ENCODE data around the gene VAV1. TPM values are rescaled to one million over a fixed set of nuclear protein-coding genes. Genes with fewer than 3 reads are reported as not detected.

The VAV1 gene
- total RNA-seq, 6 experiments from 2014 or later = not detected

DNA sequence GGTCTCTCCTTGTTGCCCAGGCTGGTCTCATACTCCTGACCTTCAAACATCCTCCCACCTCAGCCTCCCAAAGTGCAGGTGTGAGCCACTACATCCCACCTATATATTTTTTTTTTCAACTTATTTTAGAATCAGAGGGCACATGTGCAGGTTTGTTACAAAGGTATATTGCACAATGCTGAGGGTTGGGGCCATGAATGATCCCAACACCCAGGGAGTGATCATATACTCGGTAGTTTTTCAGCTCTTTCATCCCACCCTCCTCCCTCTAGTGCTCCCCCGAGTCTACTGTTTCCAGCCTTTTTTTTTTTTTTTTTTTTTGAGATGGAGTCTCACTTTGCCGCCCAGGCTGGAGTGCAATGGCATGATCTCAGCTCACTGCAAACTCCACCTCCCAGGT lies 76.5 kb downstream of the VAV1 start:
- H3K4me1 Mint-ChIP-seq (ENCODE audit: low read depth) = no peaks in the 10 kb centered on the region
- no peak for DNase-seq
- peaks cover 5% of the 10 kb centered on the region; the same call in 1 of the 2 replicates for H3K27me3 Mint-ChIP-seq (ENCODE audit: insufficient read depth)
- no peaks in the 10 kb centered on the region for H3K36me3 Mint-ChIP-seq (ENCODE audit: low read depth)
- TF ChIP-seq, protein P1, sequence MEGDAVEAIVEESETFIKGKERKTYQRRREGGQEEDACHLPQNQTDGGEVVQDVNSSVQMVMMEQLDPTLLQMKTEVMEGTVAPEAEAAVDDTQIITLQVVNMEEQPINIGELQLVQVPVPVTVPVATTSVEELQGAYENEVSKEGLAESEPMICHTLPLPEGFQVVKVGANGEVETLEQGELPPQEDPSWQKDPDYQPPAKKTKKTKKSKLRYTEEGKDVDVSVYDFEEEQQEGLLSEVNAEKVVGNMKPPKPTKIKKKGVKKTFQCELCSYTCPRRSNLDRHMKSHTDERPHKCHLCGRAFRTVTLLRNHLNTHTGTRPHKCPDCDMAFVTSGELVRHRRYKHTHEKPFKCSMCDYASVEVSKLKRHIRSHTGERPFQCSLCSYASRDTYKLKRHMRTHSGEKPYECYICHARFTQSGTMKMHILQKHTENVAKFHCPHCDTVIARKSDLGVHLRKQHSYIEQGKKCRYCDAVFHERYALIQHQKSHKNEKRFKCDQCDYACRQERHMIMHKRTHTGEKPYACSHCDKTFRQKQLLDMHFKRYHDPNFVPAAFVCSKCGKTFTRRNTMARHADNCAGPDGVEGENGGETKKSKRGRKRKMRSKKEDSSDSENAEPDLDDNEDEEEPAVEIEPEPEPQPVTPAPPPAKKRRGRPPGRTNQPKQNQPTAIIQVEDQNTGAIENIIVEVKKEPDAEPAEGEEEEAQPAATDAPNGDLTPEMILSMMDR (IDR thresholded peaks at IDR 0.05) = no peak
- H3K27ac Mint-ChIP-seq = no peak overlapping the region
- H3K9me3 Mint-ChIP-seq = no peaks in the 10 kb centered on the region
- H3K4me3 Mint-ChIP-seq = no peak overlapping the region

DNA sequence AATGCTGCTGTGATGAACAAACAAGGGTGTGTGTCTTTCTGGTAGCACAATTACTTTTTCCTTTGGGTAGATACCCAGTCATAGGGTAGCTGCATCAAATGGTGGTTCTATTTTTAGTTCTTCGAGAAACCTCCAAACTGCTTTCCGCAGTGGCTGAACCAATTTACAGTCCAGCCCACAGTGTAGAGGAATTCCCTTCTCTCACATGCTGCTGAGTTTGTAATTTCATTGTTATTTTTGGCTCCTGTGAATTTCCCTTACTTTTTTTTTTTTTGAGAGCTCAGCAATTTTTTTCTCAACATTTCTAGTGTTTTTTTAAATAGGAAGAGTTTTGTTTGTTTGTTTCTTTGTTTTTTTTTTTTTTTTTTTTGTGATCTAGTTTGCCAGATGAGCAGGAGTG lies 77.4 kb downstream of the VAV1 start:
- Mint-ChIP-seq H3K4me3 (no peak overlapping the region), H3K36me3 (ENCODE audit: low read depth) (no peaks in the 10 kb centered on the region), H3K9me3 (no peaks in the 10 kb centered on the region), H3K27ac (no peak overlapping the region), H3K4me1 (ENCODE audit: low read depth) (no peaks in the 10 kb centered on the region), H3K27me3 (ENCODE audit: insufficient read depth) (peaks cover 8% of the 10 kb centered on the region; the same call in 1 of the 2 replicates)
- DNase-seq = no peak
- TF ChIP-seq, protein P1 (IDR thresholded peaks at IDR 0.05) = no peak

DNA sequence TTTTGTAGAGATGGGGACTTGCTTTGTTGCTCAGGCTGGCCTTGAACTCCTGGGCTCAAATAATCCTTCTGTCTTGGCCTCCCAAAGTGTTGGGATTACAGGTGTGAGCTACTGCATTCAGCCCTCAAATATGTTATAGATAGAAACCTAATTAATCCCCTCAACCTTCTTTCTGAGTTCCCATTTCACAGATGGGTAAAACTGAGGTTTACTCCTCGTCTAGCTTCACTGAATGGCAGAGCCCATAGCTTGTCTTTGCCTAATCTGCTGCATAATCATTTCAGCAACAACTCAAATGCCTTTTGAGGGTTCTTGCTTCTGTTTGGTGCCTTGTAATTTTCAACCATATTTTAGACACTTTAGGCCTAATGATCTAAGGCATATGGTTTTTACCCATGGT lies 78.9 kb downstream of the VAV1 start:
- no peaks in the 10 kb centered on the region; the same call in 1 of the 2 replicates for H3K9me3 Mint-ChIP-seq
- peaks cover 8% of the 10 kb centered on the region for H3K27me3 Mint-ChIP-seq (ENCODE audit: insufficient read depth)
- no peak overlapping the region for H3K27ac Mint-ChIP-seq
- no peaks in the 10 kb centered on the region for H3K4me1 Mint-ChIP-seq (ENCODE audit: low read depth)
- DNase-seq = no peak
- no peak overlapping the region for H3K4me3 Mint-ChIP-seq
- TF ChIP-seq, protein P1 (IDR thresholded peaks at IDR 0.05) = no peak
- H3K36me3 Mint-ChIP-seq (ENCODE audit: low read depth) = no peaks in the 10 kb centered on the region

DNA sequence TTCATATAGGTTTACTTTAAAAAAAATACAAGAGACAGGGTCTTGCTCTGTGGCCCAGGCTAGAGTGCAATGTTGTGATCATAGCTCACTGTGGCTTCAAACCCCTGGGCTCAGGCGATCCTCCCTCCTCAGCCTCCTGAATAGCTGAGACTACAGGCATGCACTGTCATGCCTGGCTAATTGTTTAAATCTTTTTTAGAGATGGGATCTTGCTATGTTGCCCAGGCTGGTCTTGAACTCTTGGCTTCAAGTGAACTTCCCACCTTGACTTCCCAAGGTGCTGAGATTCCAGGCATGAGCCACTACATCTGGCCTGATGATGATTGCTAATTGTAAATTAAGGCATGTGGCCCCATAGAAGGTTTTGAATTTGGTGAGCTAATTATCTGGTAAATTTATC lies 79.5 kb downstream of the VAV1 start:
- Mint-ChIP-seq H3K9me3 (no peaks in the 10 kb centered on the region; the same call in 1 of the 2 replicates), H3K4me1 (ENCODE audit: low read depth) (no peaks in the 10 kb centered on the region), H3K27ac (no peak overlapping the region), H3K27me3 (ENCODE audit: insufficient read depth) (peaks cover 8% of the 10 kb centered on the region), H3K4me3 (no peak overlapping the region), H3K36me3 (ENCODE audit: low read depth) (no peaks in the 10 kb centered on the region)
- TF ChIP-seq, protein P1 (IDR thresholded peaks at IDR 0.05) = no peak
- DNase-seq = no peak

DNA sequence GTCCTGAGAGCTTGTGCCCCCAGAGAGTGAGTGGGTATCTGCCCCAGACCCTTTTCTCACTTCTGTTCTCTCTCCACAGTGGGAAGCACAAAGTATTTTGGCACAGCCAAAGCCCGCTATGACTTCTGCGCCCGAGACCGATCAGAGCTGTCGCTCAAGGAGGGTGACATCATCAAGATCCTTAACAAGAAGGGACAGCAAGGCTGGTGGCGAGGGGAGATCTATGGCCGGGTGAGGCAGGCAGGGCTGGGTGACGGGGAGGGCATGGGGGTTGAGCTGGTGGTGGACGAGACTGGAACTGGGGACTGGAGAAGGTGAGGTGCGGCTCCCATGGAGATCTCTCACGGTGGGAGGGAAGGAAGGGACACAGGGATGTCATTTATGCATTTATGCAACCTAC lies 81.4 kb downstream of the VAV1 start:
- Mint-ChIP-seq H3K27me3 (ENCODE audit: insufficient read depth) (peaks cover 8% of the 10 kb centered on the region), H3K36me3 (ENCODE audit: low read depth) (no peaks in the 10 kb centered on the region), H3K4me1 (ENCODE audit: low read depth) (no peaks in the 10 kb centered on the region), H3K9me3 (no peaks in the 10 kb centered on the region; the same call in 1 of the 2 replicates), H3K27ac (no peak overlapping the region), H3K4me3 (no peak overlapping the region)
- TF ChIP-seq, protein P1 (IDR thresholded peaks at IDR 0.05) = no peak
- DNase-seq = no peak

DNA sequence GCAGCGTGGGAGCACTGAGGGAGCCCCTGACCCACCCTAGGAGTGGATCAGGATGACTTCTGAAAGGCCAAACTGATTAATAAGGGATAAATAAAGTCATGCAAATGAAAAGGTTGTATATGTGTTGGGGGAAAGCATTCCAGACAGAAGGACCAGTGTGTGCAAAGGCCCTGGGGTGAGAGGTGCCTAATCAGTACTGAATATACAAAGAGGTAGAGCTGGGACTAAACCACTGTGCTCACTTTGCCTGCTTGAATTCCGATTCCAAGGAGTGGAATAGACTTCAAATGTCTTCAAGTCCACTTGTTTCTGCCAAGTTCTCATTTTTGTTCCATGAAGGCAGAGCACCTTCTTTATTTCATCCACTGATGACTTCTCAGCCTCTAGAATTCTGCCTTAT lies 82.2 kb downstream of the VAV1 start:
- Mint-ChIP-seq H3K27ac (no peak overlapping the region), H3K9me3 (no peaks in the 10 kb centered on the region; the same call in 1 of the 2 replicates), H3K4me1 (ENCODE audit: low read depth) (no peaks in the 10 kb centered on the region), H3K36me3 (ENCODE audit: low read depth) (no peaks in the 10 kb centered on the region), H3K4me3 (no peak overlapping the region), H3K27me3 (ENCODE audit: insufficient read depth) (peaks cover 8% of the 10 kb centered on the region)
- no peak for DNase-seq
- TF ChIP-seq, protein P1 (IDR thresholded peaks at IDR 0.05) = no peak

Data from HFFc6 (cell line).